NCI-H2081 treated with DMSO at 0.1 percent for 48 hours (cell line): ENCODE measurements around the gene PLCG2.
A peak's percentile ranks its signal among the peaks of the same experiment; 100 is the strongest.
"Not testable (repeated sequence)": the region's sequence is repeated elsewhere in the genome, so short reads cannot be mapped to it uniquely, and the experiment has no call there.

Experiments used
- DNase-seq: peaks from one replicate; lab custom pipeline; 2025; lab: John Stamatoyannopoulos, UW

Gene PLCG2

GRCh38 chr16:81997738-81998137 lies 218.6 kb downstream of the PLCG2 start:
- no peak for DNase-seq

DNA sequence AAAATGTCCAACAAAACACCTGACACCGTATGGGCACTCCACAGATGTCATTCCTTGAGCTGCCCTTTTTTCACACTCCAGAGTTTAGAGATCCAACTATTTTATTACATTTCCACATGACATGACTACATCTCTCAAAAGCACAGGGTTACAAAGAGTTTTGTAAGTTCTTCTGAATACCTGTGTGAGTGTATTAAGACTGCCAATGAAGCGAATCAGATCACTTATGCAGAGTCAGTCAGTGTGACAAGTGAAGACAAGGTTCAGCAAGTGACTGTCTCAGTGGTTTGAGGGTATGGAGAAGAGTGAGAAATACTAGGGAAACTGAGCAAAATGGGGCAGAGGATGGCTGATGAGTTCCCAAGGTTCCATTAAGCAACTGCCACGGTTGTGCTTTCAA lies 223.7 kb downstream of the PLCG2 start:
- DNase-seq, result no peak

GRCh38 chr16:82004601-82005000 lies 225.5 kb downstream of the PLCG2 start:
- DNase-seq, result no peak

GRCh38 chr16:82005027-82005830 lies 226.1 kb downstream of the PLCG2 start:
- DNase-seq, result no peak

DNA sequence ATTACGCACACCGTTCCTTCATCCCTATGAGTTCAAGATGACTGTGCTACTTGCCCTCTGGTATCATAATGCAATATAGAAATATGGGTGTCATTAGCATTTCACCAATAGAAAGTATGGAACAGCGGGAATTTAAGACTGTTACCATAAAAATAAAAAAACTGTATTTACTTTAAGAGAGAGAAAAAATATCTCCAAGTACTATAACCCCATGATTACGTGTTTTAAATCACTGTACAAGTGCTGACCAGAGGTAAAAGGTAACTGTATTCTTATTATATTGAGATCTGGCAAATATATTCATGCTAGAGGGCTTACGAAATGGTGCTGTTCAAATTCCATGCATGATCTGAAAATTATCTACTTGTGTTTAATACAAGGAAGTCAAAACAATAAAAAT lies 226.9 kb downstream of the PLCG2 start:
- no peak for DNase-seq

- DNase-seq, result no peak
Observed at GRCh38 chr16:82007189-82007588, 228.1 kb downstream of the PLCG2 start.

- no peak for DNase-seq
Observed at GRCh38 chr16:82008957-82009592, 230.0 kb downstream of the PLCG2 start.

DNA sequence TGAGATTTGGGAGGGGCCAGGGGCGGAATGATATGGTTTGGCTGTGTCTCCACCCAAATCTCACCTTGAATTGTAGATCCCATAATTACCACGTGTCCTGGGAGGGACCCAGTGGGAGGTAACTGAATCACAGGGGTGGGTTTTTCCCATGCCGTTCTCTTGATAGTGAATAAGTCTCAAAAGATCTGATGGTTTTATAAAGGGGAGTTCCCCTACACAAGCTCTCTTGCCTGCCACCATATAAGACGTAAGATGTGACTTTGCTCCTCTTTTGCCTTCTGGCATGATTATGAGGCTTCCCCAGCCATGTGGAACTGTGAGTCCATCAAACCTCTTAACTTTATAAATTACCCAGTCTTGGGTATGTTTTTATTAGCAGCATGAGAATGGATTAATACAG lies 230.7 kb downstream of the PLCG2 start:
- not testable (repeated sequence) for DNase-seq

DNA sequence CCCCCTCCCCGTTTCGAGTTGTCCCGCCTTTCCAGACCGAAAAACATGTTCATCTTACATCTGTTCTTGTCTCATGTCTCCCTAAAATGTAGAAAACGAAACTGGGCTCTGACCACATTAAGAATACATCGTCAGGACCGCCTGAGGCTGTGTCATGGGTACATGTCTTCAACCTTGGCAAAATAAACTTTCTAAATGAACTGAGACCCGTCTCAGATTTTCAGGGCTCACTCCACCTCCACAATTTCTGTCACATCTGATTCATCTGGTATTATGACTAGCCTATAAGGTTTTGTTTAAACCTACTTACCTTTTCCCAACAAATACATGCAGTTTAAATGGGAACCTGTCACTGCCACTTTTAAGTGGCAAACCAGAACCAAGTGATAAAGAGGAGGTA lies 231.6 kb downstream of the PLCG2 start:
- DNase-seq, result no peak

DNA sequence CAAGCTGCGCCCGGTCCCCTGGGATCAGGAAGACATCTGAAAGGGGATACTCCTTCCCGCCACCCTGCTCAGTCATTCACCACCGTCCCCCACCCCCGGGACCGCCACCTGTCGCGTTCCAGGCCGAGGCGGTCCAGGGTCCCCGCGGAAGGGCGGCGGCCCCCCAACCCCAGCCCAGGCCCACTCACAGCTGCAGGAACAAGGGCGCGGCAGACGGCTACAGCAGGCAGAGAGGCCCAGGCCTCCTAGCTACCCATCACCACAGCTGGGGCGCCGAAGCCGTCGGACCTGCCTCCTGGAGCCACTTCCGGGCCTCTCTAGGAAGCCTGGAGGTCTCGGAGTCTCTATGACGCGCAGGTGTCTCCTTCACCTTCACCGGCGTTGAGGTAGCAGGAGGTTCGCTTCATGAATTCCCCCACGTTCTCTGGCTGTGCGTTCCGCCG lies 232.1 kb downstream of the PLCG2 start, which contains the start of gene SDR42E1:
Gene SDR42E1, minus strand, starts transcription at position 272 of the 443 bp plus-strand sequence. CDS start 10,612 bp downstream, outside the sequence.
- DNase-seq, result peak; percentile 14
